HG03280 (cell line): ENCODE results near the gene INTS3.
"Not testable (repeated sequence)": the region's sequence is repeated elsewhere in the genome, so short reads cannot be mapped to it uniquely, and the experiment has no call there.

Source experiments
- ATAC-seq: cut with Tn5 transposase; IDR thresholded peaks from one replicate; pipeline ENCODE4 v1.9.1; 2021; ENCODE audit warnings: mild to moderate bottlenecking, moderate library complexity; ENCODE audit not compliant: unreplicated experiment

The INTS3 gene

GRCh38 chr1:153754266-153754665 is 26.4 kb downstream of the INTS3 start:
- ATAC-seq, result no peak

GRCh38 chr1:153760440-153760839 is 32.6 kb downstream of the INTS3 start:
- no peak for ATAC-seq

- no peak for ATAC-seq
Measured at GRCh38 chr1:153763365-153764225, 35.7 kb downstream of the INTS3 start.

- no peak for ATAC-seq
Measured at GRCh38 chr1:153764310-153764709, 36.5 kb downstream of the INTS3 start.

GRCh38 chr1:153766663-153767062 is 38.8 kb downstream of the INTS3 start:
- not testable (repeated sequence) for ATAC-seq

GRCh38 chr1:153767519-153767918 is 39.7 kb downstream of the INTS3 start:
- ATAC-seq, result no peak

- ATAC-seq, result no peak
Measured at GRCh38 chr1:153768316-153769181, 40.7 kb downstream of the INTS3 start.

- ATAC-seq, result no peak
Measured at GRCh38 chr1:153769221-153769620, 41.4 kb downstream of the INTS3 start.

GRCh38 chr1:153770797-153771196 is 42.9 kb downstream of the INTS3 start:
- ATAC-seq, result no peak

GRCh38 chr1:153771261-153771660 is 43.4 kb downstream of the INTS3 start:
- no peak for ATAC-seq

GRCh38 chr1:153771841-153772593 is 44.2 kb downstream of the INTS3 start:
- no peak for ATAC-seq

- no peak for ATAC-seq
Measured at GRCh38 chr1:153773096-153773921, 45.5 kb downstream of the INTS3 start.

GRCh38 chr1:153774026-153774595 is 46.3 kb downstream of the INTS3 start:
- no peak for ATAC-seq

GRCh38 chr1:153774780-153775457 is 47.1 kb downstream of the INTS3 start, which contains the start of gene SLC27A3:
Gene SLC27A3 (plus strand): TSS chr1:153775407. CDS start chr1:153775498, 91 bp downstream.
- peak; percentile 27 for ATAC-seq

- peak; percentile 42 for ATAC-seq
Measured at GRCh38 chr1:153775458-153776327, 47.8 kb downstream of the INTS3 start.

GRCh38 chr1:153776352-153776751 is 48.5 kb downstream of the INTS3 start:
- no peak for ATAC-seq

GRCh38 chr1:153776845-153777370 is 49.1 kb downstream of the INTS3 start:
- no peak for ATAC-seq

- no peak for ATAC-seq
Measured at GRCh38 chr1:153777648-153778047, 49.8 kb downstream of the INTS3 start.
